ENCODE results near the gene MR1. TPM values are rescaled to one million over a fixed set of nuclear protein-coding genes. Genes with fewer than 3 reads are reported as not detected.
A peak's percentile ranks its signal among the peaks of the same experiment; 100 is the strongest.

Gene MR1
- total and polyA plus RNA-seq, 2 of the 13 experiments (the other 11 are each of a cell fraction or from before 2014, with no cell fraction given): 7.7 to 10.4 TPM

- TF ChIP-seq PAX8 (CRISPR knock-in tag; IDR thresholded peaks at IDR 0.05; ENCODE audit: borderline replicate concordance) (no peak), DZIP1 (CRISPR knock-in tag; IDR thresholded peaks at IDR 0.05) (no peak), THAP7 (CRISPR knock-in tag; IDR thresholded peaks at IDR 0.05) (no peak), CENPX (CRISPR knock-in tag; IDR thresholded peaks at IDR 0.05) (no peak), KMT2B (CRISPR knock-in tag; IDR thresholded peaks at IDR 0.05) (peak; percentile 47; the same call in 1 of the 2 replicates), ZNF7 (CRISPR knock-in tag; IDR thresholded peaks at IDR 0.05) (no peak), ZKSCAN5 (CRISPR knock-in tag; IDR thresholded peaks at IDR 0.05) (no peak), ZNF432 (CRISPR knock-in tag; IDR thresholded peaks at IDR 0.05; ENCODE audit: borderline replicate concordance) (no peak), RBM22 (optimal IDR thresholded peaks at IDR 0.05; ENCODE audit: low read length) (no peak), ZNF362 (CRISPR knock-in tag; IDR thresholded peaks at IDR 0.05; ENCODE audit: borderline replicate concordance) (no peak), HDAC1 (CRISPR knock-in tag; IDR thresholded peaks at IDR 0.05) (peak; percentile 83), ZBTB39 (CRISPR knock-in tag; IDR thresholded peaks at IDR 0.05) (0 out of 2 replicates have a peak, but pooled peaks have one; percentile 36), ZNF570 (CRISPR knock-in tag; IDR thresholded peaks at IDR 0.05; ENCODE audit: borderline replicate concordance) (no peak), MZF1 (CRISPR knock-in tag; IDR thresholded peaks at IDR 0.05; ENCODE audit: borderline replicate concordance) (no peak), ZSCAN21 (CRISPR knock-in tag; IDR thresholded peaks at IDR 0.05; ENCODE audit: borderline replicate concordance) (no peak), PRMT3 (CRISPR knock-in tag; IDR thresholded peaks at IDR 0.05; ENCODE audit: borderline replicate concordance, low read depth) (no peak), SNAPC5 (CRISPR knock-in tag; IDR thresholded peaks at IDR 0.05; ENCODE audit: borderline replicate concordance) (no peak), ZXDC (CRISPR knock-in tag; IDR thresholded peaks at IDR 0.05) (no peak)
Measured at GRCh38 chr1:181089676-181090544, 56.1 kb downstream of the MR1 start (continued).
